Kidney (tissue), 14 donors: ENCODE data around the gene DIAPH3. TPM values are rescaled to one million over a fixed set of nuclear protein-coding genes. Genes with fewer than 3 reads are reported as not detected.

Experiments
- DNase-seq, 5 donors: peaks; one replicate each; pipeline ENCODE4 v3.0.0-alpha.2; 2013 to 2020
- FAIRE-seq: peaks from 2 replicates; lab custom pipeline; 2012; peaks lifted over from hg19 to GRCh38; lab: Jason Lieb, UNC
- H3K27ac ChIP-seq, 2 donors: one replicate each; pipeline ENCODE4 v1.7.0; 2013; ENCODE audit warnings: low read depth in 2 of 2, low read length in 2 of 2, inconsistent platforms in 1 of 2
- H3K27me3 ChIP-seq: one replicate; pipeline ENCODE4 v1.7.1; 2013; ENCODE audit warnings: low read length, inconsistent platforms; ENCODE audit not compliant: control insufficient read depth, insufficient read depth
- H3K36me3 ChIP-seq, 3 donors: one replicate each; pipeline versions ENCODE4 v1.7.0 to v1.7.1; 2013; ENCODE audit warnings: low read length in 3 of 3, control low read depth in 1 of 3, inconsistent platforms in 1 of 3; ENCODE audit not compliant: insufficient read depth in 3 of 3, control insufficient read depth in 2 of 3
- H3K4me1 ChIP-seq, 3 donors: one replicate each; pipeline versions ENCODE4 v1.7.0 to v1.7.1; 2013; ENCODE audit warnings: low read length in 3 of 3, inconsistent platforms in 1 of 3, low read depth in 1 of 3; ENCODE audit not compliant: control insufficient read depth in 2 of 3, insufficient read depth in 2 of 3
- H3K4me3 ChIP-seq, 3 donors: one replicate each; pipeline versions ENCODE4 v1.7.0 to v1.8.1; 2013; ENCODE audit warnings: low read length in 3 of 3, control low read depth in 1 of 3, inconsistent platforms in 1 of 3
- H3K9ac ChIP-seq, 3 donors: one replicate each; pipeline versions ENCODE4 v1.7.0 to v1.7.1; 2013; ENCODE audit warnings: low read length in 3 of 3, control low read depth in 1 of 3, inconsistent platforms in 1 of 3
- H3K9me3 ChIP-seq, 3 donors: one replicate each; pipeline versions ENCODE4 v1.7.0 to v1.7.1; 2013; ENCODE audit warnings: low read length in 3 of 3, control low read depth in 1 of 3, inconsistent platforms in 1 of 3; ENCODE audit not compliant: control insufficient read depth in 2 of 3, insufficient read depth in 1 of 3
- intact Hi-C: fragments of 100-400 bp; cut with DNase I; formaldehyde crosslinking; loops from one replicate; pipeline ENCODE4 v1.11.1; 2022
- polyA plus RNA-seq: library from polyadenylated mRNA; stranded (reverse); fragments of 350-450 nt; fragmentation: Illumina TruSeq; extraction: RNeasy Lipid Tissue Mini Kit (QIAGEN cat#74804); gene quantifications from one replicate; pipeline ENCODE4 v1.2.3, GENCODE V29; 2014; ENCODE audit warnings: low read depth, low replicate concordance; ENCODE audit not compliant: insufficient read depth
- total RNA-seq: library from RNA; stranded (reverse); fragmentation: NEBNext Ultra II Directional; extraction: Animal tissue kit (Norgen Biotek cat#: 25700); gene quantifications from one replicate; pipeline ENCODE4 v1.2.1, GENCODE V29; 2021
- TF ChIP-seq, protein P1 (sequence below): IDR thresholded peaks from 3 replicates; pipeline ENCODE4 v1.5.1; 2012; ENCODE audit warnings: mild to moderate bottlenecking, moderate library complexity, borderline replicate concordance; ENCODE audit not compliant: insufficient read depth; ENCODE audit errors: extremely low read depth
- donor health status: control.
- donor health status: control.
- donor health status: control.
- donor health status: control.
- donor health status: control.
- donor health status: DM: yes; HTN: yes; CAD: no.
- donor health status: Normal renal cell carcinoma (clear cell type).

DIAPH3 gene
- total and polyA plus RNA-seq, 2 donors from 2014 or later = 2.0 to 2.7 TPM

DNA sequence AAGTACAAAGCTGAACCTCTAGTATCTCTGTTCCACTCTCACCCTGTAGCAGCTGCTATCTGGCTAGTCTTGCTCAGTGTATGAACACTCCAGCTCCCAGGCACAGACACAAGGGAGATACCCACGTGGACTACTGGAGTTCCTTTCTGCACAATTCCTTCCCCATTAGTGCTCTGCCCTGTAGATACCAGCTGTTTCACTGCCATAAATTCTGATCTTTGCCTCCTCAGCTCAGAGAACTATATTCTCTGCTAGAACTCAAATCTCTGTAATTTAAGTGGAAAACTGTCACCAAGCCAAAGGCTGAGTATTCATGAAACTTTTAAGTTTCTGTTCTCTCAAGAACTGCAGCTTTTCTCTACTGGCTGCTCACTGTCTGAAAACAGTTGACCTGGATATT lies 273.7 kb downstream of the DIAPH3 start:
- Histone ChIP-seq H3K9ac (no peak overlapping the region), H3K9me3 (no peaks in the 10 kb centered on the region), H3K4me1 (peaks cover 0 to 4% (median 0%) of the 10 kb centered on the region in 3 donors), H3K4me3 (no peak overlapping the region), H3K27ac (no peak overlapping the region), H3K27me3 (no peaks in the 10 kb centered on the region), H3K36me3 (no peaks in the 10 kb centered on the region)
- no peak for FAIRE-seq
- peak in 2 of 5 donors; percentile 5 to 7 for DNase-seq
- TF ChIP-seq, protein P1, sequence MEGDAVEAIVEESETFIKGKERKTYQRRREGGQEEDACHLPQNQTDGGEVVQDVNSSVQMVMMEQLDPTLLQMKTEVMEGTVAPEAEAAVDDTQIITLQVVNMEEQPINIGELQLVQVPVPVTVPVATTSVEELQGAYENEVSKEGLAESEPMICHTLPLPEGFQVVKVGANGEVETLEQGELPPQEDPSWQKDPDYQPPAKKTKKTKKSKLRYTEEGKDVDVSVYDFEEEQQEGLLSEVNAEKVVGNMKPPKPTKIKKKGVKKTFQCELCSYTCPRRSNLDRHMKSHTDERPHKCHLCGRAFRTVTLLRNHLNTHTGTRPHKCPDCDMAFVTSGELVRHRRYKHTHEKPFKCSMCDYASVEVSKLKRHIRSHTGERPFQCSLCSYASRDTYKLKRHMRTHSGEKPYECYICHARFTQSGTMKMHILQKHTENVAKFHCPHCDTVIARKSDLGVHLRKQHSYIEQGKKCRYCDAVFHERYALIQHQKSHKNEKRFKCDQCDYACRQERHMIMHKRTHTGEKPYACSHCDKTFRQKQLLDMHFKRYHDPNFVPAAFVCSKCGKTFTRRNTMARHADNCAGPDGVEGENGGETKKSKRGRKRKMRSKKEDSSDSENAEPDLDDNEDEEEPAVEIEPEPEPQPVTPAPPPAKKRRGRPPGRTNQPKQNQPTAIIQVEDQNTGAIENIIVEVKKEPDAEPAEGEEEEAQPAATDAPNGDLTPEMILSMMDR = no peak
- intact Hi-C loops = no loop called here

- DNase-seq (no peak), FAIRE-seq (no peak)
- Histone ChIP-seq H3K4me1 (peaks cover 0 to 4% (median 0%) of the 10 kb centered on the region in 3 donors), H3K27ac (no peak overlapping the region), H3K9ac (no peak overlapping the region), H3K9me3 (no peaks in the 10 kb centered on the region), H3K36me3 (no peaks in the 10 kb centered on the region), H3K4me3 (no peak overlapping the region), H3K27me3 (no peaks in the 10 kb centered on the region)
- intact Hi-C loops = no loop called here
- TF ChIP-seq, protein P1 = no peak
Measured at GRCh38 chr13:59888408-59888807, 275.3 kb downstream of the DIAPH3 start.

DNA sequence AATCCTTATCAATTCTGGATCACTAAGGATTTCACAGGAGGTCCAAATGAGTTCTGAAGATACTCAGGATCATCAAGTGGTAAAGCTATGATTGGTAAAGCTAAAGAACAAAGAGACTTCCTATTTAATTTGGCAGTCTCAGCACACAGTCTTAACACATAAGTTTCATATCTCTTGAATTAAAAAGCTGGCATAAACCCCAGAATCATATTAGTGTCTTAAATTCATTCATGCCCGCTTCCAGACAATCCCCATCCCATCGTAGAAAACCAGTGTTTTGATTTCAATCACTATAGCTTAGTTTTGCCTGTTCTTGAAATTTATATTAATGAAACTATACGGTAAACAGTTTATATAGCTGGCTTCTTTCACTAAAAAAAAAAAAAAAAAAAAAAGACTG lies 278.7 kb downstream of the DIAPH3 start:
- no peak overlapping the region for H3K9ac ChIP-seq

DNA sequence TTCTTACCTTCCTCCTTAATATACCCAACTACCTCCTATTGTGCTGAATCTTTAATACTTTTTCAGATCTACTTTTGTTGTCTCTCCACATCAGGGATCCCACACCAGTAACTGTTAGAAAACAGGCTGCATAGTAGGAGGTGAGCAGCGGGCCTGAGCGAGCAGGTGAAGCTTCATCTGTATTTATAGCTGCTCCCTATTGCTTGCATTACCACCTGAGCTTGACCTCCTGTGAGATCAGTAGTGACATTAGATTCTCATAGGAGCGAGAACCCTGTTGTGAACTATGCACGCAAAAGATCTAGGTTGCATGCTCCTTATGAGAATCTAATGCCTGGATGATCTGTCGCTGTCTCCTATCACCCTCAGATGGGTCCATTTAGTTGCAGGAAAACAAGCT lies 279.8 kb downstream of the DIAPH3 start:
- no peak for FAIRE-seq
- Histone ChIP-seq H3K4me3 (no peak overlapping the region), H3K9ac (no peak overlapping the region), H3K27me3 (no peaks in the 10 kb centered on the region), H3K9me3 (no peaks in the 10 kb centered on the region), H3K27ac (no peak overlapping the region), H3K4me1 (no peaks in the 10 kb centered on the region), H3K36me3 (no peaks in the 10 kb centered on the region)
- no peak for DNase-seq
- intact Hi-C loops = no loop called here
- TF ChIP-seq, protein P1 = no peak

More for the DNA sequence above, 278.7 kb downstream of the DIAPH3 start:
- Histone ChIP-seq H3K27me3 (no peaks in the 10 kb centered on the region), H3K27ac (no peak overlapping the region), H3K9me3 (no peaks in the 10 kb centered on the region), H3K36me3 (no peaks in the 10 kb centered on the region), H3K4me3 (no peak overlapping the region), H3K4me1 (no peaks in the 10 kb centered on the region)
- TF ChIP-seq, protein P1 = no peak
- FAIRE-seq (no peak), DNase-seq (no peak)
- intact Hi-C loops = no loop called here
